A549 (cell line): Measurements from ENCODE around the gene ABLIM3. TPM values are rescaled to one million over a fixed set of nuclear protein-coding genes. Genes with fewer than 3 reads are reported as not detected.

ENCODE experiments used
- ATAC-seq, 2 experiments: fragments of 200-7000 bp in 1 of 2; fragments of >200 bp in 1 of 2; cut with Nextera tagmentation in 1 of 2; cut with Tn5 transposase in 1 of 2; 3 replicates each; pipeline versions ENCODE4 v1.8.0 to v1.9.1; 2018 to 2020; ENCODE audit warnings: mild to moderate bottlenecking in 1 of 2, moderate library complexity in 1 of 2
- CTCF ChIA-PET: fragments of 300-600 bp; sonication (Branson Sonifier 250); formaldehyde crosslinking; extraction: SDS; loops from one replicate; lab custom pipeline; 2021; ENCODE audit warnings: antibody characterized with exemption, inconsistent platforms; lab: Yijun Ruan, JAX
- POLR2A ChIA-PET: fragments of 350-600 bp; formaldehyde crosslinking; extraction: SDS; loops from one replicate; lab custom pipeline; 2021; ENCODE audit warnings: antibody characterized with exemption, inconsistent platforms; lab: Yijun Ruan, JAX
- DNase-seq, 2 experiments: peaks; one replicate each; pipeline versions ENCODE4 v3.0.0 to v3.0.0-alpha.2; 2011 to 2016; ENCODE audit warnings: low read depth in 1 of 2, low spot score in 1 of 2
- FAIRE-seq: peaks from 2 replicates; lab custom pipeline; 2011; peaks lifted over from hg19 to GRCh38; lab: Jason Lieb, UNC
- H3K27ac ChIP-seq, 2 experiments: fragments of >200 bp; sonication (Bioruptor Twin); formaldehyde crosslinking; 3 replicates each; pipeline ENCODE4 v1.5.1; 2016 to 2017
- H3K4me1 ChIP-seq: fragments of >200 bp; sonication (Bioruptor Twin); formaldehyde crosslinking; 3 replicates; pipeline ENCODE4 v1.6.1; 2016
- H3K4me2 ChIP-seq: fragments of >200 bp; sonication (Bioruptor Twin); formaldehyde crosslinking; 3 replicates; pipeline ENCODE4 v1.6.1; 2016
- H3K4me3 ChIP-seq: fragments of >200 bp; sonication (Bioruptor Twin); formaldehyde crosslinking; 3 replicates; pipeline ENCODE4 v1.5.1; 2016
- H3K9me3 ChIP-seq: fragments of >200 bp; sonication (Bioruptor Twin); formaldehyde crosslinking; 3 replicates; pipeline ENCODE4 v1.6.1; 2016
- BCL3 ChIP-seq: fragments of >200 bp; sonication (Bioruptor Twin); formaldehyde crosslinking; IDR thresholded peaks from 3 replicates; pipeline ENCODE4 v1.6.1; 2016
- CBX2 ChIP-seq: fragments of 200-600 bp; sonication (generic); IDR thresholded peaks from 2 replicates; pipeline ENCODE4 v1.6.1; 2016; ENCODE audit warnings: low read depth, mild to moderate bottlenecking, borderline replicate concordance
- CBX8 ChIP-seq: fragments of 200-600 bp; sonication (generic); IDR thresholded peaks from 2 replicates; pipeline ENCODE4 v1.6.1; 2016
- CHD4 ChIP-seq: fragments of 200-600 bp; sonication (generic); IDR thresholded peaks from 2 replicates; pipeline ENCODE4 v1.6.1; 2016; ENCODE audit warnings: antibody characterized with exemption, mild to moderate bottlenecking, borderline replicate concordance
- EHMT2 ChIP-seq: fragments of 200-600 bp; sonication (generic); IDR thresholded peaks from 2 replicates; pipeline ENCODE4 v1.6.1; 2016; ENCODE audit warnings: antibody characterized with exemption, low read depth, mild to moderate bottlenecking, moderate library complexity
- FOSB ChIP-seq: fragments of 250-450 bp; sonication (Bioruptor Pico); IDR thresholded peaks from 2 replicates; pipeline ENCODE4 v1.5.0; 2020; ENCODE audit warnings: mild to moderate bottlenecking, moderate library complexity
- FOXS1 ChIP-seq: fragments of 250-450 bp; sonication (Bioruptor Pico); IDR thresholded peaks from 2 replicates; pipeline ENCODE4 v1.5.0; 2020; ENCODE audit warnings: mild to moderate bottlenecking, moderate library complexity
- GATA3 ChIP-seq: IDR thresholded peaks from 2 replicates; pipeline ENCODE4 v1.6.1; 2012; ENCODE audit warnings: borderline replicate concordance
- HDAC2 ChIP-seq: fragments of 200-600 bp; sonication (generic); IDR thresholded peaks from 2 replicates; pipeline ENCODE4 v1.6.1; 2016
- HOXB5 ChIP-seq: fragments of 250-450 bp; sonication (Bioruptor Pico); IDR thresholded peaks from 2 replicates; pipeline ENCODE4 v1.5.0; 2020; ENCODE audit warnings: mild to moderate bottlenecking, moderate library complexity
- JUN ChIP-seq, 2 experiments: fragments of >200 bp; sonication (Bioruptor Twin); formaldehyde crosslinking; IDR thresholded peaks; 2 replicates in 1 of 2; 3 replicates in 1 of 2; pipeline ENCODE4 v1.6.1; 2016 to 2017
- MYC ChIP-seq: IDR thresholded peaks from 2 replicates; pipeline ENCODE4 v1.6.1; 2012; ENCODE audit warnings: mild to moderate bottlenecking, inconsistent platforms, low read length, improper control_type of control experiment, borderline replicate concordance
- NPAS2 ChIP-seq: fragments of 250-450 bp; sonication (Bioruptor Pico); IDR thresholded peaks from 2 replicates; pipeline ENCODE4 v1.8.0; 2022; ENCODE audit warnings: mild to moderate bottlenecking, moderate library complexity, borderline replicate concordance
- POLR2A ChIP-seq: IDR thresholded peaks from 2 replicates; pipeline ENCODE4 v1.6.1; 2012; ENCODE audit warnings: mild to moderate bottlenecking, low read length
- POLR2AphosphoS2 ChIP-seq: conservative IDR thresholded peaks from 2 replicates; pipeline ENCODE4 v1.6.1; 2012; ENCODE audit warnings: low read length, improper control_type of control experiment, inconsistent platforms
- RARB ChIP-seq: fragments of 250-450 bp; sonication (Bioruptor Pico); IDR thresholded peaks from 2 replicates; pipeline ENCODE4 v1.8.0; 2021; ENCODE audit warnings: mild to moderate bottlenecking, moderate library complexity
- RCOR1 ChIP-seq: fragments of 150-350 bp; IDR thresholded peaks from 2 replicates; pipeline ENCODE4 v1.6.1; 2014; ENCODE audit warnings: antibody characterized with exemption, low read length, low read depth
- TFCP2L1 ChIP-seq: fragments of 250-450 bp; sonication (Bioruptor Pico); IDR thresholded peaks from 2 replicates; pipeline ENCODE4 v1.5.0; 2021; ENCODE audit warnings: mild to moderate bottlenecking
- ZSCAN20 ChIP-seq: fragments of 250-450 bp; sonication (Bioruptor Pico); IDR thresholded peaks from 2 replicates; pipeline ENCODE4 v1.8.0; 2022; ENCODE audit warnings: mild to moderate bottlenecking, moderate library complexity
- WGBS: methylation state at CpG from one replicate; pipeline ENCODE4 v1.1.6; 2017; ENCODE audit errors: missing lambda C conversion rate; 5-methylcytosine and 5-hydroxymethylcytosine counted together
- polyA plus RNA-seq, 4 experiments: library from polyadenylated mRNA; depleted of rRNA in 3 of 4; stranded (reverse); fragments of >200 nt; fragmentation: RNase III in 1 of 4; extraction: RNeasy Plus Mini Kit Qiagen cat#74134 plus additional on column Dnase treatment in 1 of 4; gene quantifications; 2 replicates in 3 of 4; 3 replicates in 1 of 4; pipeline ENCODE4 v1.2.3, GENCODE V29; 2011 to 2017
- TF ChIP-seq, protein P1 (sequence below): fragments of >200 bp; sonication (Bioruptor Twin); formaldehyde crosslinking; IDR thresholded peaks from 2 replicates; pipeline ENCODE4 v1.6.1; 2016
- TF ChIP-seq, protein P2 (sequence below): fragments of 200-600 bp; sonication (generic); IDR thresholded peaks from 2 replicates; pipeline ENCODE4 v1.6.1; 2016; ENCODE audit warnings: antibody characterized with exemption, mild to moderate bottlenecking, moderate library complexity

Gene ABLIM3
- polyA plus RNA-seq, 2 of the 4 experiments (the other 2 are of a cell fraction): 2.7 to 3.0 TPM

DNA sequence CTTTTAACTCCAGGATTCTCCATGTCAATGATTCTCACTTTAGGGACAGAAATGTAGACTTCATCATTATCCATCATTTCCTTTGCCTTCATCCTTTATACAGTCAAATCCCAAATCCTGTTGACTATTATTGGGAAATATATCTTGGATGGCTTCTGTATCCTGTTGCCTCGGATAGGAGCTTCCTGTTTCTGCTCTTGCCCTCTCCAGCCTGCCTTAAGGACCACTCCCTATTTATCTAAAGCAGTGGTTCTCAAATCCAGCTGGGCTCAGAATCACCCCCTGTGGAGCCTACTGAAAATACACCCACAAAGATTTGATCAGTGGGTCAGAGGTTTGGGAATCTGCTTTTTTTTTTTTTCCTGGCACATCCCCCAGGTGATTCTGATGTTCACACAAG is 138.8 kb downstream of the ABLIM3 start:
- no peak for FAIRE-seq
- Histone ChIP-seq H3K9me3 (no peaks in the 10 kb centered on the region), H3K4me1 (no peaks in the 10 kb centered on the region), H3K4me3 (no peak overlapping the region), H3K4me2 (no peak overlapping the region), H3K27ac (no peak overlapping the region)
- 19% methylated on average over 1 of the region's 1 CpG for WGBS
- no peak for ATAC-seq
- DNase-seq: no peak
- CTCF ChIA-PET: interaction anchor here (0.6 to 3.3 kb wide), 3 partner anchors 11 to 1179 kb away, joined by 3 to 31 read pairs (median 3); no protein-coding TSS in a partner anchor
- TF ChIP-seq NPAS2 (no peak), CHD4 (no peak), POLR2AphosphoS2 (no peak), FOSB (CRISPR knock-in tag) (no peak), CBX8 (no peak), RCOR1 (no peak), JUN (IDR thresholded peaks at IDR 0.05) (no peak), FOXS1 (no peak), ZSCAN20 (no peak), HDAC2 (no peak), HOXB5 (CRISPR knock-in tag) (no peak), GATA3 (no peak), CBX2 (no peak)
- TF ChIP-seq, protein P1, sequence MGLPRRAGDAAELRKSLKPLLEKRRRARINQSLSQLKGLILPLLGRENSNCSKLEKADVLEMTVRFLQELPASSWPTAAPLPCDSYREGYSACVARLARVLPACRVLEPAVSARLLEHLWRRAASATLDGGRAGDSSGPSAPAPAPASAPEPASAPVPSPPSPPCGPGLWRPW: no peak
- TF ChIP-seq, protein P2, sequence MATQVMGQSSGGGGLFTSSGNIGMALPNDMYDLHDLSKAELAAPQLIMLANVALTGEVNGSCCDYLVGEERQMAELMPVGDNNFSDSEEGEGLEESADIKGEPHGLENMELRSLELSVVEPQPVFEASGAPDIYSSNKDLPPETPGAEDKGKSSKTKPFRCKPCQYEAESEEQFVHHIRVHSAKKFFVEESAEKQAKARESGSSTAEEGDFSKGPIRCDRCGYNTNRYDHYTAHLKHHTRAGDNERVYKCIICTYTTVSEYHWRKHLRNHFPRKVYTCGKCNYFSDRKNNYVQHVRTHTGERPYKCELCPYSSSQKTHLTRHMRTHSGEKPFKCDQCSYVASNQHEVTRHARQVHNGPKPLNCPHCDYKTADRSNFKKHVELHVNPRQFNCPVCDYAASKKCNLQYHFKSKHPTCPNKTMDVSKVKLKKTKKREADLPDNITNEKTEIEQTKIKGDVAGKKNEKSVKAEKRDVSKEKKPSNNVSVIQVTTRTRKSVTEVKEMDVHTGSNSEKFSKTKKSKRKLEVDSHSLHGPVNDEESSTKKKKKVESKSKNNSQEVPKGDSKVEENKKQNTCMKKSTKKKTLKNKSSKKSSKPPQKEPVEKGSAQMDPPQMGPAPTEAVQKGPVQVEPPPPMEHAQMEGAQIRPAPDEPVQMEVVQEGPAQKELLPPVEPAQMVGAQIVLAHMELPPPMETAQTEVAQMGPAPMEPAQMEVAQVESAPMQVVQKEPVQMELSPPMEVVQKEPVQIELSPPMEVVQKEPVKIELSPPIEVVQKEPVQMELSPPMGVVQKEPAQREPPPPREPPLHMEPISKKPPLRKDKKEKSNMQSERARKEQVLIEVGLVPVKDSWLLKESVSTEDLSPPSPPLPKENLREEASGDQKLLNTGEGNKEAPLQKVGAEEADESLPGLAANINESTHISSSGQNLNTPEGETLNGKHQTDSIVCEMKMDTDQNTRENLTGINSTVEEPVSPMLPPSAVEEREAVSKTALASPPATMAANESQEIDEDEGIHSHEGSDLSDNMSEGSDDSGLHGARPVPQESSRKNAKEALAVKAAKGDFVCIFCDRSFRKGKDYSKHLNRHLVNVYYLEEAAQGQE: no peak
- POLR2A ChIA-PET: no interaction called here

DNA sequence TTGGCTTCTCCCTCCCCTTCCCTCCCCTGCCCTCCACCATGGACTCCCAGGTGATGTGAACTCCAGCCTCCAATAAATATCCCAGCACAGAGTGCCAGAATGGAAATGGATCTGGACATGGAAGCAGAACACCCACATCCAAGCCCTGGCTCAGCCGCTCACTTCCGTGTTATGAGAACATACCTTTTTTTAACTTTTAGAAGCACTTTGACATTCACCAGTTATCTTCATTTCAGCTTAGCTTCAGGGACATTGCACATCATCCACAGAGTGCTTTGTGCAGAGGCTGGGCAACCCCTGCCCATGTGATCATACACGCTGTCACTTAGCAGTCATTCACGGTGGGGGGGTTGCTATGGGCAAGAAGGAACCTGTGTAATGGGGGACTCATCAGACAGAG is 139.5 kb downstream of the ABLIM3 start:
- H3K9me3 ChIP-seq: no peaks in the 10 kb centered on the region
- TF ChIP-seq MYC (no peak), POLR2AphosphoS2 (no peak), BCL3 (no peak), TFCP2L1 (CRISPR knock-in tag) (no peak), POLR2A (no peak), HOXB5 (CRISPR knock-in tag) (no peak), EHMT2 (no peak), RARB (CRISPR knock-in tag) (no peak)
- POLR2A ChIA-PET: no interaction called here
- H3K4me3 ChIP-seq: no peak overlapping the region
- no peak overlapping the region for H3K27ac ChIP-seq
- FAIRE-seq (no peak), DNase-seq (no peak), ATAC-seq (no peak)
- WGBS: 83% methylated on average over 4 of the region's 4 CpGs
- no peaks in the 10 kb centered on the region for H3K4me1 ChIP-seq
- CTCF ChIA-PET: interaction anchor here (1.3 kb wide), 1 partner anchor 15 kb away, joined by 3 read pairs; no protein-coding TSS in a partner anchor
- no peak overlapping the region for H3K4me2 ChIP-seq
